Activated CD4-positive, alpha-beta T cell treated with anti-CD3 and anti-CD28 coated beads, Interleukin-2, amount 10 ng/mL, durations not matched to agents 24 days and 14 days (primary cell): ENCODE measurements around the gene SLC9A6. TPM values are rescaled to one million over a fixed set of nuclear protein-coding genes. Genes with fewer than 3 reads are reported as not detected.
A peak's percentile ranks its signal among the peaks of the same experiment; 100 is the strongest.

Experiments used
- DNase-seq: peaks from one replicate; pipeline ENCODE4 v3.0.0; 2022
- H3K27ac Mint-ChIP-seq: one replicate; pipeline ENCODE4 v1.8.0; 2022; ENCODE audit warnings: mild to moderate bottlenecking, mixed read lengths
- H3K27me3 Mint-ChIP-seq: one replicate; pipeline ENCODE4 v1.8.0; 2022; ENCODE audit warnings: mixed read lengths
- H3K36me3 Mint-ChIP-seq: one replicate; pipeline ENCODE4 v1.8.0; 2022; ENCODE audit warnings: low read depth, mild to moderate bottlenecking, mixed read lengths
- H3K4me1 Mint-ChIP-seq: one replicate; pipeline ENCODE4 v1.8.0; 2021; ENCODE audit warnings: mixed read lengths
- H3K4me3 Mint-ChIP-seq: one replicate; pipeline ENCODE4 v1.8.0; 2022; ENCODE audit warnings: mild to moderate bottlenecking, moderate library complexity, mixed read lengths
- H3K9me3 Mint-ChIP-seq: one replicate; pipeline ENCODE4 v1.8.0; 2021; ENCODE audit warnings: mixed read lengths
- intact Hi-C: fragments of 100-400 bp; cut with micrococcal nuclease; formaldehyde crosslinking; loops from one replicate; pipeline ENCODE4 v1.15.1; 2023
- total RNA-seq: library from RNA; stranded (reverse); gene quantifications from 2 replicates; pipeline ENCODE4 v1.2.3, GENCODE V29; 2022

The SLC9A6 gene
- total RNA-seq, result 10.9 and 12.4 TPM in 2 replicates

DNA sequence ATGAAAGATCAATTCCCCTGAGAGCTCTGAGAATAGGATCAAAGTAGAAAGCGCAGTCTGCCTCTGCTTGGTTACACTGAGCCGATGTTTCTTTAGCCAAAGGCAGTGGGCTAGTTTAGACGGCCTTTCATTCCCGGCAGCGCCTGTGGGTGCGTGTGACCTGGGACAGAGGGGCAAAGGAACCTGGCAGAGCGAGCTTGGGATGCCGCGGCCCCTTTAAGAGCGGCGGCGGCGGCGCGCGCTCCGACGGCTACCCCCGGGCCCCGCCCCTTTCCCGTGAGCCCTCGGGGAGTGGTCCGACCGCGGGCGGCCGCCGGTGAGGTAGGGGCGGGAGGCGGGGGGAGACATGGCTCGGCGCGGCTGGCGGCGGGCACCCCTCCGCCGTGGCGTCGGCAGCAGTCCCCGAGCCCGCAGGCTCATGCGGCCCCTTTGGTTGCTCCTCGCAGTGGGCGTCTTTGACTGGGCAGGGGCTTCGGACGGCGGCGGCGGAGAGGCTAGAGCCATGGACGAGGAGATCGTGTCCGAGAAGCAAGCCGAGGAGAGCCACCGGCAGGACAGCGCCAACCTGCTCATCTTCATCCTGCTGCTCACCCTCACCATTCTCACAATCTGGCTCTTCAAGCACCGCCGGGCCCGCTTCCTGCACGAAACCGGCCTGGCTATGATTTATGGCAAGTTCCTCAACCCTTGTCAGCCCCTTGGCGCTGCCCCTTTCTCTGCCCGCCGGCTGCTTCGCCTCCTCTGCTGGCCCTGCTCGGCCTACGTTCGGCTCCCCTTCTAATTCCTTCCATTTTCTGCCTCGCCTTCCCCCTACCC is at the start of gene SLC9A6:
TSS of gene SLC9A6 (plus strand) at position 279 of the 816 bp plus-strand sequence. CDS start at position 503, 224 bp downstream.
- H3K27me3 Mint-ChIP-seq, result no peaks in the 10 kb centered on the region
- intact Hi-C loops, result loop anchor here (1.0 kb wide), 1 partner anchor 11 kb away; no protein-coding TSS in a partner anchor
- H3K4me1 Mint-ChIP-seq, result peaks cover 40% of the 10 kb centered on the region

DNA sequence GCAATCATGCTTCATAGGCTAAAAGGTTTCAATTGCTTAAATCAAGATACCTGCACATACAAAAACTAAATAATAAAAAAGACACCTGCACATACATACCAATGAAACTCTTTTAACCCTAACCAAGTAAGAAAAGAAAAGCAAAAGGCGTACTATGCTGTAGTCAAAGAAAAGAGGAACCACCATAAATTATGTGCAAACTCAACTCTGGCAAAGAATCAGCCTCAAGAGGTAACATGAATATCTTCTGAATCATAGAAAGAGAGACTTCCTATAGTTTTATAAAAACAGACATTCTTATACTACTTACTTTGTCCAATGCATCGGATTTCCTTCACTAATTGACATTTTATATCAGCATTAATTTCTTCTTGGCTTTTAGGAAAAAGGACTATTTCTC is 40.7 kb upstream of the SLC9A6 start:
- Mint-ChIP-seq H3K27ac (no peak overlapping the region), H3K4me3 (no peak overlapping the region), H3K36me3 (no peaks in the 10 kb centered on the region), H3K4me1 (no peaks in the 10 kb centered on the region), H3K9me3 (no peaks in the 10 kb centered on the region), H3K27me3 (no peaks in the 10 kb centered on the region)
- intact Hi-C loops, result no loop called here
- DNase-seq, result no peak

More for the DNA sequence above, at the start of gene SLC9A6:
- peaks cover 5% of the 10 kb centered on the region for H3K36me3 Mint-ChIP-seq
- H3K27ac Mint-ChIP-seq, result peak within 1 kb of the TSS; percentile 85
- no peaks in the 10 kb centered on the region for H3K9me3 Mint-ChIP-seq
- DNase-seq, result peak; percentile 91
- H3K4me3 Mint-ChIP-seq, result peak within 1 kb of the TSS; percentile 92

DNA sequence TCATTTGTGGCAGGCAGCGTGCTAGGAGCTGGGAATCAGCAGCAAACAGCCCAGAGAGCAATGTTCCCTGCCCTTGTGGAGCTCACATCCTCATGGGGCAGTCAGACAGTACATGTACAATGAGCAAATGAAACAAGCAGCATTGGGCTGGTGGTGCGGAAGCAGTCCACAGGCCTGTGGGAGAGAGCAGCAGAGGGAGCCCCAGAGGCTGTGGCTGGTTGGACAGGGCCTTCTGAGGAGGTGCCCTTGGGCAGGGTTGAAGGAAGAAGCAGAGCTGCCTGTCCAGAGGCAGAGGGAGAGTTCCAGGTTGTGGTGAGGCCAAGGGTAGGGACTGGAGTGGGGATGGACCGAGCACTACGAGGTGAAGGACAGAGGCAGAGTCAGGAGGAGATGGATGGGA is 33.9 kb upstream of the SLC9A6 start:
- Mint-ChIP-seq H3K4me3 (no peak overlapping the region), H3K27me3 (no peaks in the 10 kb centered on the region), H3K27ac (no peak overlapping the region), H3K9me3 (no peaks in the 10 kb centered on the region), H3K4me1 (no peaks in the 10 kb centered on the region), H3K36me3 (no peaks in the 10 kb centered on the region)
- intact Hi-C loops, result no loop called here
- DNase-seq, result no peak

DNA sequence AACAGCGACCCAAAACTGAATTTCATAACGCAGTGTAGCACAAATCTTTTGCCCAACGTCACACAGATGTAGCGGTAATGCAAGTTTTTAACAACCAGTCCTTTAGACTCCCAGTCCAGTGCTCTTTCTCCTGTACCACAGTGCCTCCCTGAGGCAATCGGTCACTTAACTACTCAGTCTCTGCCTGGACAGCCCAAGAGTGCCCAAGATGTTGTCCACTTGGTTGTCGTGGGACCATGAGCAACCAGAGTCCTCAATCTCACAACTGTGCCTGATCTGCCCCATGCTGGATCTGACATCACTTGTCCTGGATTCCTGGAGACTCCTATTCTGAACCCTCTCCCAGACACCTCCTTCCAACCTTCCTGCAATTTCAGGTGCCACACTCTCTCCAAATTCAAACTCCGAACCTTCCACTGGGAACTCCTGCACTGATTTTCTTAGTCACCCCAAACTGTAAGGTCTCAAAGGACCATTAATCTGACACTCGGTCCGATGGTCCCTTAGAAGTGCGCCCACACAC is 12.1 kb upstream of the SLC9A6 start:
- Mint-ChIP-seq H3K36me3 (peaks cover 3% of the 10 kb centered on the region), H3K27ac (peak overlapping the region; percentile 99), H3K4me1 (peaks cover 26% of the 10 kb centered on the region), H3K27me3 (peaks cover 3% of the 10 kb centered on the region), H3K9me3 (no peaks in the 10 kb centered on the region), H3K4me3 (peak overlapping the region; percentile 100)
- intact Hi-C loops, result loop anchor here (1.0 to 10.0 kb wide), 2 partner anchors 524 to 548 kb away; partner anchors contain the start of genes HTATSF1 and SMIM10L2A
- DNase-seq, result peak; percentile 64

DNA sequence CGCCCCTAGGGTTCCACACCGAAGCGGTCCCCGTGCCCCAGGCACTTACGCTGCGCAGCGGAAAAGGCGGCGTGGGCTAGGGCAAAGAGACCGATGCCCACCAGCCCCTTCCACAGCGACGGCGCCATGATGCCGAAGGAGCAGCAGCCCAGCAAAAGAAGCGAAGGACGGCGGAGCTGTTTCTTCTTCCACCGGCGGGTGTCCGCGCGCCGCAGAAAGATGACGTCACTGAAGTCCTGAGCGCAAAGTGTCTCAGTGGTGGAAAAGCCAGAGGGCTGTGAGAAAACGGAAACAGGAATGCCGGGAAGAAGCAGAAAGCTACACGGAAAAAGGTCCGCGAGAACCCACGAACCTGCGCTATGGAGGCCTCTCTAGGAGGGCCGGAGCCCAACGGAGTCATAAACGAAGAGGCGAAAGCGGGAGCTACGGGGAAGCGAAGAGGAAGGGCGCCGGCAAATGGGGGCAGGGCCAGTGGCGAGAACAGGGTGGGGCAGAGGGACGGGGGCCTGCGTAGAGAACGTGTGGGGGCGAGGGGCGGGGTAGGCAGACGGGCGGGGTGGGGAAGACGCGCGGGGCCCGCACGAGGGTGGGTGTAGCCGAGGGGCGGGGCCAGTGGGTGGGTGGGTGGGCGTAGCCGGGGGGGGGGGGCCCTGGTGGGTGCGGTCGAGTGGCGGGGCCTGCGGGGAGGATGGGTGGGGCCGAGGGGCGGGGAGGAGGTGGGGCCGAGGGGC is 11.5 kb upstream of the SLC9A6 start, which contains the start of gene MMGT1:
TSS of gene MMGT1 (minus strand) at position 441 of the 731 bp plus-strand sequence. CDS start at position 128, 313 bp downstream.
- H3K27me3 Mint-ChIP-seq, result peaks cover 3% of the 10 kb centered on the region
- peak within 1 kb of the TSS; percentile 100 for H3K4me3 Mint-ChIP-seq
- intact Hi-C loops, result loop anchor here (1.0 to 10.0 kb wide), 4 partner anchors 12 to 549 kb away; partner anchors contain the start of genes HTATSF1, INTS6L, SLC9A6 and SMIM10L2A
- H3K36me3 Mint-ChIP-seq, result peaks cover 3% of the 10 kb centered on the region
- DNase-seq, result peak; percentile 93
- peak within 1 kb of the TSS; percentile 99 for H3K27ac Mint-ChIP-seq
- no peaks in the 10 kb centered on the region for H3K9me3 Mint-ChIP-seq
- H3K4me1 Mint-ChIP-seq, result peaks cover 28% of the 10 kb centered on the region

DNA sequence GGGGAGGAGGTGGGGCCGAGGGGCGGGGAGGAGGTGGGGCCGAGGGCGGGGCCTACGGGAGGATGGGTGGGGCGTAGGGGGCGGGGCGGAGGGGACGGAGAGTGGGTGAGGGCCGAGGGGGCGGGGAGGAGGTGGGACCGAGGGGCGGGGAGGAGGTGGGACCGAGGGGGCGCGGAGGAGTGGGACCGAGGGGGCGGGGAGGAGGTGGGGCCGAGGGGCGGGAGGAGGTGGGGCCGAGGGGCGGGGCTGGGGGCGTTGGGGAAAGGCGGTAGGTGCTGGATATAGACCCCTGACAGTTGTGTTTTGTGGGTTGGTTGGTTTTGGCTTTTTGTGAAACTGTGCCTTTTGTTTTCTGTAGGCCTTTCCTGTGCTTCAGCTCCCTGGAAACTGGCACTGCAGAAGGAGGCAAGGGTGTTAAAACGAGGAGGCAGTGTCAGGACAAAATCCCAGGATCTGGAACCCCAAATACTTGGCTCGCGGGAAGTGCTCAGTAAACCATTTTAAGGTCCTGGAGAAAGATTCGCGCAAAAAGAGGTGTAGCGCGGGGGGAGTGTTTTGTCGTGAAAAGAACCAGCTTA is 10.9 kb upstream of the SLC9A6 start:
- intact Hi-C loops, result loop anchor here (1.0 to 10.0 kb wide), 3 partner anchors 11 to 550 kb away; partner anchors contain the start of genes INTS6L, SLC9A6 and SMIM10L2A
- peaks cover 28% of the 10 kb centered on the region for H3K4me1 Mint-ChIP-seq
- no peaks in the 10 kb centered on the region for H3K9me3 Mint-ChIP-seq
- peak overlapping the region; percentile 85 for H3K4me3 Mint-ChIP-seq
- peak overlapping the region; percentile 56 for H3K27ac Mint-ChIP-seq
- H3K27me3 Mint-ChIP-seq, result peaks cover 3% of the 10 kb centered on the region
- peaks cover 3% of the 10 kb centered on the region for H3K36me3 Mint-ChIP-seq
- DNase-seq, result peak; percentile 76

DNA sequence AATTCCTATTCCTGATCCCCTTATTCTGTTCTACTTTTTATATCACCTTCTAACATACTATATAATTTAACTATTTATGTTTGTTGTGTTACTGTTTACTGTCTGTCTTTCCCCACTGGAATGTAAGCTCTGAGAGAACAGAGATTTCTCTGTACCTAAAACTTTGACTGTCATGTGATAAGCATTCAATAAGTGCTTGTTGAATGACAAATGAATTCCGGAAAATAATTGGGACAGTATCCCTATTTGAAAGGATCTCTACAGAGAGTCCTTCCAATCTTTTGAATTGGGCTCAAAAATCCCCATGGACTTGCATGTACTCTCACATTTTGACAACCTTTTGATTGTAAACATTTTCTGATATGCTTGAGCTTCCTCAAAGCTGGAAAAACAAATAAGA is 9.8 kb upstream of the SLC9A6 start:
- H3K27ac Mint-ChIP-seq, result no peak overlapping the region
- H3K36me3 Mint-ChIP-seq, result peaks cover 2% of the 10 kb centered on the region
- H3K4me3 Mint-ChIP-seq, result no peak overlapping the region
- no peaks in the 10 kb centered on the region for H3K9me3 Mint-ChIP-seq
- intact Hi-C loops, result loop anchor here (2.0 to 10.0 kb wide), 2 partner anchors 455 to 551 kb away; partner anchors contain the start of genes INTS6L and SMIM10L2A
- no peak for DNase-seq
- peaks cover 3% of the 10 kb centered on the region for H3K27me3 Mint-ChIP-seq
- peaks cover 27% of the 10 kb centered on the region for H3K4me1 Mint-ChIP-seq

DNA sequence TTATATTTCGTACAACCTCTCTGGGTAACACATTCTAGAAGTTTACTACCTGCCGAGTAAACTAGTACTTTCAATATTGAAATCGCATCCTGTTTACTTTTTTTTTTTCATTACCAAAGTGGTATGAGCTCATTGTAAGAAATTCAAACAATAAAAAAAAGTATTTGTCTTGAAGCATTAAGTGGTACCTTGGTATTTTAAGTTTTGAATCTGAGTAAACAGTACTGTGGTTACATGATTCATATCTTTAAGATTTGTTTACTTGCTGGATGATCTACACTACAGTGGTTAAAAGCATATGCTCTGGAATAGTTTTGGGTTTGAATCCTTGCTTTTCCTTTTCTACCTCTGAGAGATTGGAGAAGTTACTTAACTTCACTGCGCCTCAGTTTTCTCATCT is 7.6 kb upstream of the SLC9A6 start:
- DNase-seq, result no peak
- intact Hi-C loops, result loop anchor here (10.0 kb wide), 1 partner anchor 553 kb away; the partner anchor contains the start of gene SMIM10L2A
- Mint-ChIP-seq H3K27ac (no peak overlapping the region), H3K9me3 (no peaks in the 10 kb centered on the region), H3K27me3 (peaks cover 3% of the 10 kb centered on the region), H3K36me3 (peaks cover 1% of the 10 kb centered on the region), H3K4me3 (no peak overlapping the region), H3K4me1 (peaks cover 27% of the 10 kb centered on the region)

DNA sequence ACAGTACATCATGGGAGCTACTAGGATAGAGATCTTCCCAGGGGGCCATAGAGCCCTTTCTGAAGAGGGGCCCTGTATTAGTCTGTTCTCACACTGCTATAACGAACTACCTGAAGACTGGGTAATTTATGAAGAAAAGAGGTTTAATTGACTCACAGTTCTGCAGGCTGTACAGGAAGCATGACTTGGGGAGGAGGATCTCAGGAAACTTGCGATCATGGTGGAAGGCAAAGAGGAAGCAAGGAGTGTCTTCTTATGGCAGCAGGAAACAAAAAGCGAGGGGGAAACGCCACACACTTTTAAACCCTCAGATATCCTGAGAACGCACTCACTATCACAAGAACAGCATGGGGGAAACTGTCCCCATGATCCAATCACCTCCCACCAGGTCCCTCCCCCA is 4.2 kb upstream of the SLC9A6 start:
- H3K9me3 Mint-ChIP-seq, result no peaks in the 10 kb centered on the region
- no peaks in the 10 kb centered on the region for H3K36me3 Mint-ChIP-seq
- no peak overlapping the region for H3K4me3 Mint-ChIP-seq
- H3K27ac Mint-ChIP-seq, result no peak overlapping the region
- H3K27me3 Mint-ChIP-seq, result no peaks in the 10 kb centered on the region
- H3K4me1 Mint-ChIP-seq, result peaks cover 38% of the 10 kb centered on the region
- intact Hi-C loops, result no loop called here
- no peak for DNase-seq

DNA sequence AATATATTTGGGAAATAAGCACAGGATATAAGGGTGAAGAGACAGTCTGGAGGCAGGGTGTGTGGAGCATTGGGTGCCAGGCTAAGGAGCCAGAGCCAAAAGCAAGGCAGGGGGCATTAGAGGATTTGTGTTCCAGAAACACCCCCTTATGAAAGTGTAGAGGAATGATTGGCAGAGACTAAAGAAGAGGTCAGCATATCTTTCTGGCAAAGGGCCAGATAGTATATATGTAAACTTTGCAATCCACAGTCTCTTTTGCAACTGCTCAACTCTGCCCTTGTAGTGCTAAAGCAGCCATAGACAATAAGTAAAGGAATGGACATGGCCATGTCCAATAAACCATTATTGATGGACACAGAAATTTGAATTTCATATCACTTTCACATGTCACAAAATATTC is 3.6 kb upstream of the SLC9A6 start:
- no peak for DNase-seq
- no peaks in the 10 kb centered on the region for H3K27me3 Mint-ChIP-seq
- H3K27ac Mint-ChIP-seq, result no peak overlapping the region
- intact Hi-C loops, result no loop called here
- no peaks in the 10 kb centered on the region for H3K9me3 Mint-ChIP-seq
- H3K4me3 Mint-ChIP-seq, result no peak overlapping the region
- H3K36me3 Mint-ChIP-seq, result no peaks in the 10 kb centered on the region
- H3K4me1 Mint-ChIP-seq, result peaks cover 42% of the 10 kb centered on the region

DNA sequence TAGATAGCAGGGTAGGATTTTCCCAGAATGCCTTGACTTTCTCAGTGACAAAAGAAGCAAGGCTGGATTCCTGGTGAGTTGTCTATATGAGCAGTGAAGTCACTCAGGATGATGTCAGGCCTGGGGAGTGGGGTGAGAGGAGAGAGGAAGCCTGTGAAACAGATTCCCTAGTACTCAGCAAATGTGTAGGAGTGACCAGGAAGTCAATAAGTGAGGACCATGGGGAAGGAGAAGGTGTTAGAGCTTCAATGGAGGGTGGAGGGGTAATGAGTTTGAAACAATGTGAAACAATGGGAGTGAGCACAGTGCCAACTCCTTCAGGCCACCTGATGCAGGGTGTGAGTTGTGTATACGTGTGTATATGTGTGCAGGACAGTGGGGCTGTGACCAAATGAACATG is 2.4 kb upstream of the SLC9A6 start:
- H3K4me1 Mint-ChIP-seq, result peaks cover 43% of the 10 kb centered on the region

DNA sequence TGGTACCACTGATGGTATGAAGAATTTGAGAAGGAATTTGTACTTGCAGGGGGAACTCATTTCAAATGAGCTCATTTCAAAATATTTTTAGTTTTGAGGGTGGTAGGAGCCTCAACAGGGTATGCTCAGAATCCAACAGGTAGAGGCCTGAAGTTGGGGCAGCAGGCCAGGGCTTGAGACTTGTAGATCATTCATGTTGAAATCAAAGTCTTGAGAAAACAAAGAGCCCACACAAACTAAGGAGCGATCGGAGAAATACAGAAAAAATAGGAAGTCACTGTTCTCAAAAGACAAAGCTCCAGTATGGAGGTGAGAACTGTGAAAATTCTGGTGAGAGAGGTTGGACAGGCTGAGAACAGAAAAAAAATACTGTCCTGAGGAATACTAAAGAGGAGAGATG is 979 bp upstream of the SLC9A6 start:
- Mint-ChIP-seq H3K4me3 (peak overlapping the region; percentile 89), H3K4me1 (peaks cover 40% of the 10 kb centered on the region), H3K9me3 (no peaks in the 10 kb centered on the region), H3K27me3 (no peaks in the 10 kb centered on the region), H3K36me3 (no peaks in the 10 kb centered on the region), H3K27ac (peak overlapping the region; percentile 77)
- intact Hi-C loops, result no loop called here
- no peak for DNase-seq

More for the DNA sequence above, 2.4 kb upstream of the SLC9A6 start:
- Mint-ChIP-seq H3K4me3 (peak overlapping the region; percentile 89), H3K36me3 (no peaks in the 10 kb centered on the region), H3K27ac (peak overlapping the region; percentile 77), H3K27me3 (no peaks in the 10 kb centered on the region), H3K9me3 (no peaks in the 10 kb centered on the region)
- no peak for DNase-seq
- intact Hi-C loops, result no loop called here

DNA sequence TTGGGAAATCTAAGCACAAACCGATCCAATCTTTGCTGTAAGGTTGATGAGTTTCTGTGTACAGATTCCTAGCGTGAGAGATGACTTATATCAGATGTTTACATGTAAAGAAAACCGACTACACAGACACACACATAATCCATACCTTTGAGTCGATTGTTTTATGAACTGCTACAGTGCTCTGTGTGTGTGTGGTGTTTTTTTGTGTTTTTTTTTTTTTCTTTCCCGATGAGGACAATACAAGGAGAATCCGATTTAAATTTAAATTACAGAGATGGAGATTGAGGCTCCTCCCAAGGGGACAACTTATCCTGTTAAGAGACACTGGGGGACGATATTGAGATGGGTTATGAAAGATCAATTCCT is 461 bp upstream of the SLC9A6 start:
- no peak for DNase-seq
- Mint-ChIP-seq H3K27ac (peak overlapping the region; percentile 77), H3K4me3 (peak overlapping the region; percentile 89), H3K27me3 (no peaks in the 10 kb centered on the region), H3K36me3 (peaks cover 4% of the 10 kb centered on the region), H3K9me3 (no peaks in the 10 kb centered on the region), H3K4me1 (peaks cover 40% of the 10 kb centered on the region)
- intact Hi-C loops, result loop anchor here (1.0 kb wide), 1 partner anchor 10 kb away; no protein-coding TSS in a partner anchor
